T1000 (cell line): Measurements from ENCODE around the gene ANKRD34A.
"Not testable (repeated sequence)": the region's sequence is repeated elsewhere in the genome, so short reads cannot be mapped to it uniquely, and the experiment has no call there.

Experiments
- DNase-seq: peaks from one replicate; lab custom pipeline; 2025; ENCODE audit warnings: mixed read lengths; lab: John Stamatoyannopoulos, UW

Gene ANKRD34A

GRCh38 chr1:145944532-145944931 is 19.8 kb downstream of the ANKRD34A start:
- DNase-seq, result no peak

GRCh38 chr1:145942871-145943270 is 21.5 kb downstream of the ANKRD34A start:
- no peak for DNase-seq

- DNase-seq, result no peak
Observed at GRCh38 chr1:145942405-145942804, 22.0 kb downstream of the ANKRD34A start.

- no peak for DNase-seq
Observed at GRCh38 chr1:145937436-145937835, 26.9 kb downstream of the ANKRD34A start.

GRCh38 chr1:145936247-145936646 is 28.1 kb downstream of the ANKRD34A start:
- no peak for DNase-seq

- DNase-seq, result no peak
Observed at GRCh38 chr1:145935708-145936107, 28.7 kb downstream of the ANKRD34A start.

- not testable (repeated sequence) for DNase-seq
Observed at GRCh38 chr1:145932522-145933009, 31.8 kb downstream of the ANKRD34A start.

GRCh38 chr1:145927916-145928643 is 36.3 kb downstream of the ANKRD34A start:
- DNase-seq, result no peak

GRCh38 chr1:145927063-145927886 is 37.1 kb downstream of the ANKRD34A start, which contains the start of gene RBM8A:
Gene RBM8A, minus strand, starts transcription at chr1:145927484. Its CDS starts 58 bp downstream, at chr1:145927426.
- DNase-seq, result peak; percentile 89

GRCh38 chr1:145926686-145927062 is 37.7 kb downstream of the ANKRD34A start:
- DNase-seq, result no peak

- no peak for DNase-seq
Observed at GRCh38 chr1:145922266-145922665, 42.1 kb downstream of the ANKRD34A start.

GRCh38 chr1:145920297-145920696 is 44.1 kb downstream of the ANKRD34A start:
- DNase-seq, result not testable (repeated sequence)

- no peak for DNase-seq
Observed at GRCh38 chr1:145918992-145919939, 45.1 kb downstream of the ANKRD34A start.

GRCh38 chr1:145918144-145918991 is 46.0 kb downstream of the ANKRD34A start, which contains the start of gene PEX11B:
Gene PEX11B, minus strand, starts transcription at chr1:145918717. Its CDS starts 29 bp downstream, at chr1:145918688.
- peak; percentile 51 for DNase-seq

GRCh38 chr1:145917595-145917994 is 46.8 kb downstream of the ANKRD34A start:
- DNase-seq, result no peak

GRCh38 chr1:145916745-145917144 is 47.6 kb downstream of the ANKRD34A start:
- no peak for DNase-seq

- no peak for DNase-seq
Observed at GRCh38 chr1:145912128-145912641, 52.2 kb downstream of the ANKRD34A start.
